HG03025 (cell line): Measurements from ENCODE around the gene MGST3.
"Not testable (repeated sequence)": the region's sequence is repeated elsewhere in the genome, so short reads cannot be mapped to it uniquely, and the experiment has no call there.

Experiments used
- ATAC-seq: cut with Tn5 transposase; IDR thresholded peaks from one replicate; pipeline ENCODE4 v1.9.1; 2021; ENCODE audit warnings: mild to moderate bottlenecking, moderate library complexity; ENCODE audit not compliant: unreplicated experiment, low FRiP score

MGST3 gene

DNA sequence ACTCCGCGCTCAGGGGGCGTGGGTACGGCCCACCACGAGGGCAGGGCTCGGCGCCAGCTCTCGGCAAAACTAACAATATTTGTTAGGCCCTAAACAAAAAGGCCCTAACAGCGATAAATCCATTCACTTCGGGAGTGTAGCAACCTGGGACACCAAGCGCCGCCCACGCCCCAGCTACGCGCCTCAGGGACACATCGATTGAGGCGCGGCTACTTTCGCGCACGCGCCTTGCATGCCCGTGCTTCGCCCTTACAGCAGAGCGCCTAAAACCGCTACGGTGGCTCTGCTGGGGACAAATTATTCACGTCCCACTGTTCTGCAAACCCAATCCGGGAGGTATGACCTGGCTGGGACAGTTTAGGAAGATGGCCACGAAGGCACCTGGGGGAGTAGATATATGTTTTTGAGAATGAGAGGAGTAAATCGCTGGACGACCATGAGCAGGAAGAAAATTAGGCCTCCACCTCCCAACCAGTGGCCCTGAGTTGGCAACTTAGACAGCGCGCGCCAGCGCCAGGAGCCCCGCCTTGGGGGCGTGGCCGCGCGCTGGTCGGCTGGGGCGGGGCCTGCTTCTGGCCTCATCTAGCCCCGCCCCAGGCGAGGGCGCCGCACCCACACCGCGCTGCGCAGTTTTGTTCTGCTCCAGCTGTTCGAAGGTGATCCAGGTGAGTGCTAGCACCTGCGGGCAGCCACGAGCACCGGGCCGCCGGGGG lies at the start of gene MGST3:
MGST3 (plus strand) TSS at position 606 of the 713 bp plus-strand sequence. CDS start 18,614 bp downstream, outside the sequence.
- peak; percentile 89 for ATAC-seq

DNA sequence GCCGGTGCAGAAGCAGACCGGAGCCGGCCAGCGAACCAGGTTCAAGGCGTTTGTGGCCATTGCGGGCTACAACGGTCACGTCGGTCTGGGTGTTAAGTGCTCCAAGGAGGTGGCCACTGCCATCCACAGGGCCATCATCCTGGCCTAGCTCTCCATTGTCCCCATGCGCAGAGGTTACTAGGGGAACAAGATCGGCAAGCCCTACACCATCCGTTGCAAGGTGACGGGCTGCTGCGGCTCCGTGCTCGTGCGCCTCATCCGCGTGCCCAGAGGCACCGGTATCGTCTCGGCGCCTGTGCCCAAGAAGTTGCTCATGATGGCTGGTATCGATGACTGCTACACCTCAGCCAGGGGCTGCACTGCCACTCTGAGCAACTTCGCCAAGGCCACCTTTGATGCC lies 49.1 kb upstream of the MGST3 start:
- no peak for ATAC-seq

DNA sequence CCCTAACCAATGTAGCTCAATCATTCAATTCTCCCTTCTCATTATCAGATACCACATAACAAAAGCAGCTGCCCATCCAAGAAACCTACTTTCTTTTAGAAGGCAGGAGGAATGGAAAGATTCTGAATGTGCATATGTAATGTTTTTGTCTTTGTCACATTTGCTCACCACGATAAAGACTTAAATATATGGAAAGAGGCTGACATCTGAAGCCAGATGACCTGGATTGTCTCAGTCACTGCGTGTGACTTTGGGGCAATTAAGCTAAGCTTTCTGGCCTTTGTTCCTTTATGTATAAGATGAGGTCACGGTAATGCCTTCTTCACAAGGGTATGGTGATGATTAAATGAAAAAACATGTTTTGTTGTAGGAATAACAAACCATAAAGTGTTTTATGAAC lies 44.6 kb upstream of the MGST3 start:
- ATAC-seq: no peak

DNA sequence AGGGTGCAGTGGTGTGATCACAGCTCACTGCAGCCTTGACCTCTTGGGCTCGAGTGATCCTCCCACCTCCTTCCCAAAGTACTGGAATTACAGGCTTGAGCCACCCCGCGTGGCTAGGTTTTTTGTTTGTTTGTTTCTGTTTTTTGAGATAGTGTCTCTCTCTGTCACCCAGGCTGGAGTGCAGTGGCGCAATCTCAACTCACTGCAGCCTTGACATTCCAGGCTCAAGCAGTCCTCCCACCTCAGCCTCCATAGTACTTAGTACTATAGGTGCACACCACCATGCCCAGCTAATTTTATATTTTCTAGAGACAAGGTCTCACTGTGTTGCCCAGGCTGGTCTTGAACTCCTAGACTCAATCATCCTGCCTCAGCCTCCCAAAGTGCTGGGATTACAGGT lies 39.6 kb upstream of the MGST3 start:
- not testable (repeated sequence) for ATAC-seq

DNA sequence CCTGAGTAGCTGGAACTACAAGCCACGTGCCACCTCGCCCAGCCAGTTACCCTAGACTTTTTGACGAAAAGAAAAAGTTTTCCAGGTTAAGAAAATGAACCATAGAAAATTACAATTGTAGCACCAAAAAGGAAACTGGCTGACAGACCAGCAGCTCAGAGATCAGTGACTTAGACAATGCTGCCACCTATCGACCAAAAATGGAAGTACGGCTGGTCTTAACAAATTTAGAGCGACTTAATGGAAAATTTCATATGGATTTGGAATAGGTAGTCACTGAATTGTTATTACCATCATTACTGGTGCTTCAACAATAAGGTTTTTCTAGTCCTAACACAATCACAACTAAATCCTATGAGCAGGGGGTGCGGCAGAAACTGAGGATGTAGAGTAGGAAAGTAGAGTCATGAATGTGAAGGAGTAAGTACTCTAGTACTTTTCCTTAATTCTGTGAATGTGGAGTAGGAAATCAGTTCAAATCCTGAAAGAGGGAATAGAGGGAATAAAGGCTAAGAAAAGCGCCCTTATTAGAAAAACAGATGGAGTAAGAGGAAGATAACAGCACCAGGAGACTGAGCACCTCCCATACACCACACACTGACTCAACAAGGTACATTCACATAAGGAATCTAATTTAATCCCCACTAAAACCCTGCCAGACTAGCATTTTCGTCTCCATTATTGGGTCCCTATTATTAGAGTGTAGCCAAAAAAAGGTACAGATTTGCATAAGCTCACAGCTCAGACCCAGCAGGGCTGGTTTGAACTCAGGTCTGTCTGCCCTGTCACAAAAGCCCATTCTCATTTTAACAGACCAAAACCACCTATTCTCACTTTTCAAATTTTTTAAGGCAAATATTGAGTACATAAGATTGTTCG lies 37.9 kb upstream of the MGST3 start:
- ATAC-seq: peak; percentile 43

DNA sequence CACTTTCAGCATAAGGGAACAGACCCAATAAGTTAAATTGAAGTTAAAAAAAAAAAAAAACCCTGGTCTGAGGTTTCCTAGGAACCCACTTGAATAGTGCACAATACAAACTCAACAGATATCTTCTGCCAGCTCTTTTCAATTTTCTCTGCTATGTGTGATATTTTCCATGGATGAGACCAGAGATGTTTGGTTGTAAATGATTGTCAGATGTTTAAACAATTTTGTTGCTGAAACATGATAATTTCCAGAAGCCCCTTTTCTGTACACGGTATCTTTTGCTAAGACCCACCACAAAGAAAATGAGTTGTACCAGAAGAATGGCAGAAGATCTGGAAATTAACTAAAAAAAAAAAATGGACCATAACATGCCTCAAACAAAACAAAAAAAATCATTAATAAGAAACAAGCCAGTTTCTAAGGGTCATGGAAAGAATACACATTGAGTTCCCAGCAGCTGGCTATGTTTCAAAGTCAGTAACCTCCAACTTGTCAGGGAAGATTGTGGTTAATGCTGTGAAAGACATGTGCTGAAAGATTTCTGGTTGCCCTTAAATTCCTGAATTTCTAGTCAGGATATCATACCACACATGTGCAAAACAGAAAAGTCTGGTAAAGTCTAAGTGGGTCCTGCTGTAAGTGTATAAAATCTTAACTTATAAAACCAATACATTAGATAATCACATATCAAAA lies 35.6 kb upstream of the MGST3 start:
- no peak for ATAC-seq

DNA sequence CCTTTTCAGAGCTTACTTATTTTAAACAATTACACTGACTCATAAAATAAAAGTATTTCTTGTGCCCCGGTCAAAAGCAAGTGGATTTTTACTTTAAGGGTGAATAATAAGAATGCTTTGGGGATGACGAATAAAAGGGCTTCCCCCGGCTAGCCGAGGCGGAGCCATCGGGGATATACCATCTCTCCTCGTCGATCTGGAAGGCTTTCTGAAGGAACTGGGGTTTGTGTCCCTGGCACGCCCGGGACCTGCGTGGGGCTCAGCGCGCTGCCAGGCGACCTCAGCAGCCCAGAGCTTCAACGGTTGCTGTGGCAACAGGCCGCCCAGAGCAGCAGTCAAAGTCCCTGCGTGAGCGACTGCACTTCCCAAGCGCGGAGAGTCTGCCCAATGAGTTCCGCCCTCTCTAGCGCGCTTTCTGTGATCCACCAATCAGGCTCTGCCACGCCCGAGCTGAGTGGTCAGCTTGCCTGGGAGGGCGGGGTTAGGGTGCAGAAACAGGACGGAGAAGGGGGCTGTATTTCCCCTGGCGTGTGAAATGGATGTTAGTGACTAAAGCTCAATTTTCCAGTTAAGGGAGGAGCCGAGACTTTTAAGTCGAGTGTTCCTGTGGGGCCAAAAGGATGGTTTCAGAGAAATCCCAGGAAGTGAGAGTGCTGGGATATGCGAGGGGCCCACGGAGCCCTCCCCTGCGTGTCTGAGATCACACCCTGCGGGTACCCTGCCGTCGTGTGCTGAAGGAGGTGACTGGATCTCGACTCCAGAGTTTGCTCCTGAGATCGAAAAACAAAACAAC lies 33.0 kb upstream of the MGST3 start:
- peak; percentile 99 for ATAC-seq

DNA sequence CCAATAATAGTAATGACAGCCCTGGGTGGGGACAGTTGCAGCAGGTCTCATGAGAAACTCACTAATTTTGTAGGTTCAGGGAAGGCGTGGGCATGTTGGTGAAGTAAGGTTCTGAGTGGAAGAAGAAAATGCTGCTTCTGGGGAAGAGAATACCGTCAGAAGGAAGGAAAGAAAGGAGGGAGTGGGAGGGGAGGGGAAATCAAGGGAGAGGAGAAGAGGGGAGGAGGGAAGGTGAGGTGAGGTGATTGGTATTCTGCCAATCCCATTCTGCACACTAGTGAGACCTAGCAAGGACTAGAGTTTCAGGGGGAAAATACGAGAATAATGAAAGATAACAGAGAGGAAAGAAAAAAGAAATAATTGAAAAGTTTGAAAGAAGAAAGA lies 32.4 kb upstream of the MGST3 start:
- ATAC-seq: no peak

DNA sequence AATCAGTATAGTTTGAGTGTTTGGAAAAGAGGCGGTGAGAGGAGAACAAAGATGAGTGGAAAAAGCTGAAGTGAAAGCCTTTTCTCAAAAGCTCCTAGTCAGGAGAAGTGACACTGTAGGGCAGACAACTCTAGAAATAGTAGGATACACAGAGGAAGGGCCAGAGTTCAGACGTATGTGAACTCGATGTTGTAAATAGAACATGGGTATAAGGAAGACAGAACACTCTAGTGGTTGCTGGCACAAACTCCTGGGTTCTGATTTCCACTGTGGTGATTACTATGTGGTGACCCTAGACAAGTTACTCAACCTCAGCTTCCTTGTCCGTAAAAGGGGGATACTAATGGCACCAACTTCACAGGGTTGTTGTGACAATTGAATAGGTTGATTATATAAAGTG lies 30.2 kb upstream of the MGST3 start:
- ATAC-seq: no peak

DNA sequence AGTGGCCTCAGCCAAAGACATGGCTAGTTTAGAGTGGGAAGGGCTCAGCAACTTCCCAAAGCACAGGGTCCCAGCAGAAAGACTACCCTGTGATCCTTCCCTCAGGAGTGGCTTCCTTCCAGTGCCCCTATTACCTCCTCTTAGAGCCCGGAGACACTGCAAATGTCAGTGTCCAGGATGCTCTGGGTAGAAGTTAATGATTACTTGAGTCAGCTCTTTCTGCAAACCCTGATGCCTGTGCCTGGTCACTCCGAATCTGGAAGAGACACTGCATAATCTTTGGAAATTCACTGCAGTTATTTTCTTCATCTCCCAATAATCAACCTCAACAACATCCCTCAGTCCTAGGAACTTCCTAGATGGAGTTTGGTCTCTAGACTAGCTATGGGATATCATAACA lies 27.2 kb upstream of the MGST3 start:
- ATAC-seq: no peak

DNA sequence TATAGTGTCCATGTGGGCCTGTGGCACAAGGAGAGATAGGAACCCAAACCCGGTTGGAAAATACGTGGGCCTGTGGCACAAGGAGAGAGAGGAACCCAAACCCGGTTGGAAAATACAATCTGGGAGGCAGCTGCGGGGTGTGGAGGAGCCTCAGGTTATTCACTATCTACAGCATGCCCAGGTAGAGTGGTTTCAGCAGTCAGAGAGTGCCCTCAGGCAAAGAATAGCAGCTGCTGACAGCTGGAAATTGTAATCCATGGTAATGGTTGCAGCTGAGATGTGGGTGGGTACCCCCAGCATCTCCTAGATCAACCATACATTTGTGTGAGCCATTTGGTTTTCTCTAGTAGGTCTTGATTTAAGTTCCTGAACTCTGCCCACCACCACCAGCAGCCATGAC lies 25.8 kb upstream of the MGST3 start:
- no peak for ATAC-seq

DNA sequence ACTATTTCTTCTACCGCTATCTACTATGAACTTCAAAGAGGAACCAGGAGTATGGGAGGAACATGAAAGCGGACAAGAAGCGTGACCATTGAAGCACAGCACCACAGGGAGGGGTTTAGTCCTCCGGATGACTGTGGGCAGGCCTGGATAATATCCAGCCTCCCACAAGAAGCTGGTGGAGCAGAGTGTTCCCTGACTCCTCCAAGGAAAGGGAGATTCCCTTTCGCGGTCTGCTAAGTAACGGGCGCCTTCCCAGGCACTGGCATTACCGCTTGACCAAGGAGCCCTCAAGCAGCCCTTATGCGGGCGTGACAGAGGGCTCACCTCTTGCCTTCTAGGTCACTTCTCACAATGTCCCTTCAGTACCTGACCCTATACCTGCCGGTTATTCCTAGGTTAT lies 24.4 kb upstream of the MGST3 start:
- not testable (repeated sequence) for ATAC-seq

DNA sequence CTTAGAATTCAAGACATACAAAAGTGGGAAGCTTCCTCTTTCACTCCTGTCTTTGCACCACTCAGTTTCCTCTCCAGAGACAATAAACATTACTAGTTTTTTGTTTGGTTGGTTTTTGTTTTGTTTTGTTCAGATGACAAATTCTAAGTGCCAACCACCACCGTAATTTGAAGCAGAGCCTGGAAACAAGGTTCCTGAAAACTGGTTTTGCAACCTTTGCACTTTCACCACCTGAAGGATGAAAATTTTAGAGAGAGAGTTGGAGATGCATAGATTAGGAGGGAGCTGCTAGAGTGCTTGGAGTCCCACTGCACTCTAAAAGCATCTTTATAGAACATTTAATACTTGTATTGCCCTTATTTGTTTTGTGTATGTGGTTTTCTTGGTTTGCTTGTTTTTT lies 20.2 kb upstream of the MGST3 start:
- ATAC-seq: no peak

DNA sequence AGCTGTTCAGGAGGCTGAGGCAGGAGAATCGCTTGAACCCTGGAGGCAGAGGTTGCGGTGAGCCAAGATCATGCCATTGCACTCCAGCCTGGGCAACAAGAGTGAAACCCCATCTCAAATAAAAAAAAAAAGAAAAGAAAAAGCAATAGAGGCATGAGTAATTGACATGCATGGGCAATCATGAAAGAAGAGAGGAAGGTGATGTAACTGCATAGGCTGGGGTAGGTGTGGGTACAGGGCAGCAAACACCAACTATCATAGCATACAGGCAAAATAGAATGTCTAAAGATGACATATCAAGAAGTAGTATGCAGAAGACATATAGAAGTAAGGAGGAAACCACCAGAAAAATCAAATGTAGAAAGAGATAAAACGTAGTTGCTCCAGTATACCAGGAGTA lies 19.0 kb upstream of the MGST3 start:
- no peak for ATAC-seq

DNA sequence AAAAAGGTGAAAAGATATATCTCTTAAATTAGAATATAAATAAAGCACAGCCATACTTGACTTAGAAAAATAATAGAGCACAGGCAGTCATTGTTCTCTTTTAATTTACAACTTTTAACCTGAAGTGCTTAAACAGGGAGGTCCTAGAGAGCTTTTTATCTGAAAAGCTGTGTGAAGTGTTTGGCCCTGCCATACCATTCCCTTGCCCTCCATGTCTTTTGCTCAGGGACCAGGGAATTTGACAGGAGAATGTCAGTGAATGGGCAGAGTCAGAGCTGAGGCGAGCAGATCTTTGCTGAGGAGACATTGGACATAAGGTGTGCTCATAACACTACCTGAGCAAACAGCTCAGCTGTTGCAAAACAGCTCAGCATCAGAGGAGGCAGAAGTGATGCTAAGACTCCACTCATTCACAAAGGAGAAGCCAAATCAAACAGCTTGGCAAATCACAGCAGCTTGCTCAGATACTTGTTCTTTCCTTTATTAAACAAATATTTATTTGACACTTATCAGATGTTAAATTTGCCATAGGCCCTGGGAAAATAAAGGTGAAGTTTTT lies 14.9 kb upstream of the MGST3 start:
- ATAC-seq: no peak

DNA sequence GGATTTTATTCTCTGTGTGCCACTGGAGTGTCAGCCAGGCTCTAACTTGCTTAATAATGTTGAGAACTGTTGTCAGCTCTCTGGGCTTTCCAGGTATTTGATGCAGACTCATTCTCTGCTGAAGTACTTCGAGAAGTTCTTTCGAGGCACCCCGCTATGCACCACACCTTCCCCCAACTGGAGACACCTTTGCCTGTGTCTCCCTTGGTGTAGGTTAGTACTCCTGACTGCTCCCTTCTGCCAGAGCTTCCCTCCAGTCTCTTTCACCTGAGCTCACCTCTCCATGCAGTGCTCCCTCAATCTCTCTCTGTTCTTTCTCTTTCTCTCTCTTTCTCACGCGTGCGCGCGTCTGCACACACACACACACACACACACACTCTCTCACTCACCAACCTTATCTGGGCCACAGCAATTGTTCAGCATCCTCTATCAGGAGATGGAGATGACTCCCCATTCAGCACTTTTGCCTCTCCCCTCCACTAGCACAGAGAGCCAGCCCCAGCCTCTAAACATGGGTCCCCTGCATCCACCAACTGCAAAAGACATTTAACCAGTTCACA lies 14.0 kb upstream of the MGST3 start:
- ATAC-seq: no peak

DNA sequence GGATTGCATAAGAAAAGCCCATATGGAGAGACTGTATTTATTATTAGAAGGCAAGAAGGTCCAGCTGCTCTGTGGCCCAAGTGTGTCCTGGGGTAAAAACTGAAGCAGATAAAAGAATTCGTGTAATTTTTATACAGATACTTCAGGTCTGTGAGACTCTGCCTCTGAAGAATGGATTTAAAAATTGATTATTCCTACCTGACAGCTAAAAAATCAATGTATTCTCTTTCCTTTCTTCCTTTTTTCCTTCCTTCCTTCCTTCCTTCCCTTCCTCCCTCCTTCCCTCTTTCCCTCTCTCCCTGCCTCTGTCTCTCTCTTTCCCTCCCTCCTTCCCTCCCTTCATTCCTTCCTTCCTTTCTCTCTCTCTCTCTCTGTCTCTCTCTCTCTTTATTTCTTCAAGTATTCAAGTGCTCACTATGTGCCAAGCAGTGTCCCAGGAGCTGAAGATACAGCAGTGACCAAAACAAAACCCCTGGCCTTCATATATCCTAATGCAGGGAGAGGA lies 11.3 kb upstream of the MGST3 start:
- ATAC-seq: no peak

DNA sequence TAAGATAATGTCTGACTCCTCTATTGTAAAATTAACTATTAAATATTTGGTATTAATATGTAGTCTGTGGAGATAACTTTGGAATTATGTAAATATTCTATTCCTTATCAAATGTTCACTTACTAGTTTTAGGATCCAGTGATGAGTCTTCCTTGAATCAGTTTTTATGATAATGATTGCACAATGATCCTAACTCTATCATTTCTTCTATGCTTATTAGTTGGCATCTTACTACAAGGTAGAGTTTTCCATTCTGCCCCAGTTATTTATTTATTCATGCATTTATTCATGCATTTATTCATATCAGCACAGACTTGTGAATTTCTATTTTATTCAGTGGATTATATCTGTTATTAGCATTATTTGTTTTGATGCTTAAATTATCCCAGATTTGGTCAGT lies 7.4 kb upstream of the MGST3 start:
- no peak for ATAC-seq

DNA sequence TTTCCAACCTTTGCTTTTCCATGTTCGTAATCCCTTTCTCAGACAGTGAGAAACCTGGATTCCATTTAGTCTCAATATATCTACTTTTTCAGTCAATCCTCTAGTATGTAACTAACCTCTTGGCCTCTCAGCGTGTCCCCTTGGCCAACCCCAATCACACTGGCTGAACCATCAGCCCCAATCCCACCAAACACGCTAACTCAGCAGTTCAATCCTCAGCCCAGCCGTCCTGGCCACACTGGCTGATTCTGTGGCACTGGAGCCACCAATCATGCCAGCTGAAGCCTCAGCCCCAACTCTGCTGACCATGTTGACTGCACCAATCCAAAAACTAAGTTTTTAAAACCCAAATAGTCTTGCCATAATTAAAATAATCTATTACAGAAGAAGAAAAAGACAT lies 6.6 kb upstream of the MGST3 start:
- ATAC-seq: no peak
